NCI-H1105 treated with DMSO at 0.1 percent for 48 hours (cell line): Measurements from ENCODE around the gene TAP1.
A peak's percentile ranks its signal among the peaks of the same experiment; 100 is the strongest.

ENCODE experiments used
- DNase-seq: peaks from one replicate; lab custom pipeline; 2025; lab: John Stamatoyannopoulos, UW

The TAP1 gene

GRCh38 chr6:32799168-32799567 lies 54.3 kb downstream of the TAP1 start:
- DNase-seq: no peak

GRCh38 chr6:32796848-32797776 lies 56.4 kb downstream of the TAP1 start:
- peak; percentile 40 for DNase-seq
